SK-N-SH treated with all-trans-retinoic acid at 6 μM for 48 hours (cell line): ENCODE data around the gene PRRT3.

Source experiments
- ESRRG ChIP-seq: fragments of 250-450 bp; sonication (Bioruptor Pico); IDR thresholded peaks from 2 replicates; pipeline ENCODE4 v1.6.1; 2021; ENCODE audit warnings: mild to moderate bottlenecking
- GLIS3 ChIP-seq: fragments of 250-450 bp; sonication (Bioruptor Pico); IDR thresholded peaks from 2 replicates; pipeline ENCODE4 v1.5.0; 2020; ENCODE audit warnings: mild to moderate bottlenecking, moderate library complexity
- OSR1 ChIP-seq: fragments of 250-450 bp; sonication (Bioruptor Pico); IDR thresholded peaks from 2 replicates; pipeline ENCODE4 v1.8.0; 2022; ENCODE audit warnings: moderate library complexity, mild to moderate bottlenecking, inconsistent platforms
- PPARA ChIP-seq: fragments of 250-450 bp; sonication (Bioruptor Pico); IDR thresholded peaks from 2 replicates; pipeline ENCODE4 v1.5.0; 2020; ENCODE audit warnings: mild to moderate bottlenecking, borderline replicate concordance
- TOX ChIP-seq: fragments of 250-450 bp; sonication (Bioruptor Pico); IDR thresholded peaks from 2 replicates; pipeline ENCODE4 v1.8.0; 2021; ENCODE audit warnings: mild to moderate bottlenecking, moderate library complexity, borderline replicate concordance
- ZFP3 ChIP-seq: fragments of 250-450 bp; sonication (Bioruptor Pico); IDR thresholded peaks from 2 replicates; pipeline ENCODE4 v1.5.0; 2020; ENCODE audit warnings: mild to moderate bottlenecking, moderate library complexity
- ZNF70 ChIP-seq: fragments of 450-650 bp; formaldehyde crosslinking; IDR thresholded peaks from 2 replicates; pipeline ENCODE4 v1.5.0; 2020; ENCODE audit warnings: mild to moderate bottlenecking, moderate library complexity
- ZNF8 ChIP-seq: fragments of 450-650 bp; formaldehyde crosslinking; IDR thresholded peaks from 2 replicates; pipeline ENCODE4 v1.5.0; 2020; ENCODE audit warnings: mild to moderate bottlenecking, moderate library complexity
- TF ChIP-seq, protein P1 (sequence below): fragments of 250-450 bp; sonication (Bioruptor Pico); IDR thresholded peaks from 2 replicates; pipeline ENCODE4 v1.5.1; 2020; ENCODE audit warnings: low read depth, mild to moderate bottlenecking, moderate library complexity
- TF ChIP-seq, protein P2 (sequence below): fragments of 250-450 bp; sonication (Bioruptor Pico); IDR thresholded peaks from 2 replicates; pipeline ENCODE4 v1.8.0; 2020; ENCODE audit warnings: mild to moderate bottlenecking, moderate library complexity, borderline replicate concordance

DNA sequence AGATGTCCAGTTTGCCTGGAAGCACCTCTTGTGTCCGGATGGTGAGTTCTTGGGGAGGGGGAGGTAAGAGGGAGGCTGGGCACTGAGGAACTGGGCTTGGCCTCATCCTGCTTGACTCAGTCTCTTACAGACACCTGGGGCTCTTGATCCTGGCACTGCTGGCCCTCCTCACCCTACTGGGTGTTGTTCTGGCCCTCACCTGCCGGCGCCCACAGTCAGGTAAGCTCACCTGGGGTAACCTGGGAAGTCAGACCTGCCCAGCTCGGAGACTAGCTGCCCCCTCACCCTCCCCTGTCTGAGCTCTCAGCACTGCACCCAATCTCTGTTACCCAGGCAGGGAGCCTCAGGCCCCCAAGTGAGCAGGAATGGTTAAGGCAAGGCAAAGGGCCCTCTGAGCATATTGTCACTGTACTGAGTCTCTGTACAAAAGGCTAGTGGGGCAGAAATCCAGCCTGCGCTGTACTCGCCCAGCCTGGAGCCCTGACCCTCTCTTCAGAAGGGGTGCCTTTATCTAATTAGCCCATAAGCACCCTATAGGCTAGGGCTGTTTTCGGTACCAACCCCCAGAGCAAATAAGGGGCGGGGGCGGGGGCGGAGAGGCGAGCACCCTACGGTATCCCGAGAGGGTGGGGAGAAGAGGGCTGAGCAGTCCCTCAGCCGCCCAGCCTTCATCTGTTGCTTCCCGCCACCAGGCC is 37.5 kb downstream of the PRRT3 start:
- TF ChIP-seq ZNF8 (CRISPR knock-in tag) (no peak), TOX (CRISPR knock-in tag) (no peak), OSR1 (CRISPR knock-in tag) (no peak), GLIS3 (no peak), ZFP3 (CRISPR knock-in tag) (no peak), ZNF70 (CRISPR knock-in tag) (no peak), ESRRG (CRISPR knock-in tag) (no peak), PPARA (CRISPR knock-in tag) (no peak)
- TF ChIP-seq, protein P1, sequence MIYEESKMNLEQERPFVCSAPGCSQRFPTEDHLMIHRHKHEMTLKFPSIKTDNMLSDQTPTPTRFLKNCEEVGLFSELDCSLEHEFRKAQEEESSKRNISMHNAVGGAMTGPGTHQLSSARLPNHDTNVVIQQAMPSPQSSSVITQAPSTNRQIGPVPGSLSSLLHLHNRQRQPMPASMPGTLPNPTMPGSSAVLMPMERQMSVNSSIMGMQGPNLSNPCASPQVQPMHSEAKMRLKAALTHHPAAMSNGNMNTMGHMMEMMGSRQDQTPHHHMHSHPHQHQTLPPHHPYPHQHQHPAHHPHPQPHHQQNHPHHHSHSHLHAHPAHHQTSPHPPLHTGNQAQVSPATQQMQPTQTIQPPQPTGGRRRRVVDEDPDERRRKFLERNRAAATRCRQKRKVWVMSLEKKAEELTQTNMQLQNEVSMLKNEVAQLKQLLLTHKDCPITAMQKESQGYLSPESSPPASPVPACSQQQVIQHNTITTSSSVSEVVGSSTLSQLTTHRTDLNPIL (CRISPR knock-in tag), result no peak
- TF ChIP-seq, protein P2, sequence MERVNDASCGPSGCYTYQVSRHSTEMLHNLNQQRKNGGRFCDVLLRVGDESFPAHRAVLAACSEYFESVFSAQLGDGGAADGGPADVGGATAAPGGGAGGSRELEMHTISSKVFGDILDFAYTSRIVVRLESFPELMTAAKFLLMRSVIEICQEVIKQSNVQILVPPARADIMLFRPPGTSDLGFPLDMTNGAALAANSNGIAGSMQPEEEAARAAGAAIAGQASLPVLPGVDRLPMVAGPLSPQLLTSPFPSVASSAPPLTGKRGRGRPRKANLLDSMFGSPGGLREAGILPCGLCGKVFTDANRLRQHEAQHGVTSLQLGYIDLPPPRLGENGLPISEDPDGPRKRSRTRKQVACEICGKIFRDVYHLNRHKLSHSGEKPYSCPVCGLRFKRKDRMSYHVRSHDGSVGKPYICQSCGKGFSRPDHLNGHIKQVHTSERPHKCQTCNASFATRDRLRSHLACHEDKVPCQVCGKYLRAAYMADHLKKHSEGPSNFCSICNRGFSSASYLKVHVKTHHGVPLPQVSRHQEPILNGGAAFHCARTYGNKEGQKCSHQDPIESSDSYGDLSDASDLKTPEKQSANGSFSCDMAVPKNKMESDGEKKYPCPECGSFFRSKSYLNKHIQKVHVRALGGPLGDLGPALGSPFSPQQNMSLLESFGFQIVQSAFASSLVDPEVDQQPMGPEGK (CRISPR knock-in tag), result no peak
